ENCODE data around the gene JADE3.

DNA sequence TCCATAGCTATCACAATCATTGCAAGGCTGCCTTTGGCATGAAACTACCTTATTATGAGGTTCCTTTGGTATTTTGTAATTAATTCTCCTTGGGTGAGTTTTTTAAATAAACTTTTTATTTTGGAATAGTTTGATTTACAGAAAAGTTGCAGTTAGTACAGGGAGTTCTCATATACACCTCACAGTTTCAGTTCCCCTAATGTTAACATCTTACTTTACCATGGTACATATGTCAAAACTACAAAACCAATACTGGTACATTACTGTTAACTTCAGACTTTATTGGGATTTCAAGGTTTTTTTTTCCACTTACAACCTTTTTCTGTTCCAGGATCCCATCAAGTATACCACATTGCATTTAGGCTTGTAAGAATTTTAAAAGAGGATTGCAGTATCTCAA lies 114.0 kb downstream of the JADE3 start:
- TF ChIP-seq, protein P1, sequence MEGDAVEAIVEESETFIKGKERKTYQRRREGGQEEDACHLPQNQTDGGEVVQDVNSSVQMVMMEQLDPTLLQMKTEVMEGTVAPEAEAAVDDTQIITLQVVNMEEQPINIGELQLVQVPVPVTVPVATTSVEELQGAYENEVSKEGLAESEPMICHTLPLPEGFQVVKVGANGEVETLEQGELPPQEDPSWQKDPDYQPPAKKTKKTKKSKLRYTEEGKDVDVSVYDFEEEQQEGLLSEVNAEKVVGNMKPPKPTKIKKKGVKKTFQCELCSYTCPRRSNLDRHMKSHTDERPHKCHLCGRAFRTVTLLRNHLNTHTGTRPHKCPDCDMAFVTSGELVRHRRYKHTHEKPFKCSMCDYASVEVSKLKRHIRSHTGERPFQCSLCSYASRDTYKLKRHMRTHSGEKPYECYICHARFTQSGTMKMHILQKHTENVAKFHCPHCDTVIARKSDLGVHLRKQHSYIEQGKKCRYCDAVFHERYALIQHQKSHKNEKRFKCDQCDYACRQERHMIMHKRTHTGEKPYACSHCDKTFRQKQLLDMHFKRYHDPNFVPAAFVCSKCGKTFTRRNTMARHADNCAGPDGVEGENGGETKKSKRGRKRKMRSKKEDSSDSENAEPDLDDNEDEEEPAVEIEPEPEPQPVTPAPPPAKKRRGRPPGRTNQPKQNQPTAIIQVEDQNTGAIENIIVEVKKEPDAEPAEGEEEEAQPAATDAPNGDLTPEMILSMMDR (IDR thresholded peaks at IDR 0.05): no peak
- no peak for TF ChIP-seq POLR2A (IDR thresholded peaks at IDR 0.05; ENCODE audit: low read depth)
- TF ChIP-seq EP300 (IDR thresholded peaks at IDR 0.05): no peak

Data from esophagus muscularis mucosa (tissue), 4 donors.